HepG2 (cell line): Measurements from ENCODE around the gene BCL6. TPM values are rescaled to one million over a fixed set of nuclear protein-coding genes. Genes with fewer than 3 reads are reported as not detected.

ENCODE experiments used
- polyA plus RNA-seq, 8 experiments: library from polyadenylated mRNA; depleted of rRNA in 3 of 8; stranded (reverse) in 7 of 8; unstranded in 1 of 8; fragments of >200 nt; fragmentation: Illumina TruSeq in 4 of 8; extraction: Trizol in 4 of 8; gene quantifications; 2 replicates each; pipeline versions ENCODE4 v1.2.1 to v1.2.3, GENCODE V29; 2011 to 2016; ENCODE audit warnings: low read depth in 4 of 8, missing spikeins in 1 of 8, mixed read lengths in 1 of 8; ENCODE audit not compliant: insufficient read depth in 1 of 8
- total RNA-seq, 5 experiments: library from RNA; depleted of rRNA; stranded (reverse); fragments of >200 nt; fragmentation: Illumina TruSeq; extraction: Trizol; gene quantifications; 2 replicates each; pipeline ENCODE4 v1.2.3, GENCODE V29; 2016; ENCODE audit warnings: low read depth in 1 of 5

The BCL6 gene
- total and polyA plus RNA-seq, 2 of the 13 experiments (the other 11 are each of a cell fraction or from before 2014, with no cell fraction given), result 21.2 to 53.7 TPM

Other genes with a start within 250 kb of the BCL6 start
- not detected in 2 replicates for gene SST, start 75.1 kb downstream of the BCL6 start, total RNA-seq (2016; rRNA removed; fragmentation: Illumina TruSeq; extraction: Trizol)
- gene SST, start 75.1 kb downstream of the BCL6 start, polyA plus RNA-seq (2011; rRNA removed), result not detected in 2 replicates
- not detected in 2 replicates for gene RTP2, start 42.9 kb downstream of the BCL6 start, total RNA-seq (2016; rRNA removed; fragmentation: Illumina TruSeq; extraction: Trizol)
- gene RTP2, start 42.9 kb downstream of the BCL6 start, polyA plus RNA-seq (2011; rRNA removed), result not detected in 2 replicates